ENCODE measurements around the gene SLX4IP.

GRCh38 chr20:10489853-10490252, 54.7 kb downstream of the SLX4IP start:
- no peak for TF ChIP-seq POLR2AphosphoS5 (IDR thresholded peaks at IDR 0.05; ENCODE audit: insufficient read depth, low read depth, low read length)
- no peak for TF ChIP-seq EZH2 (IDR thresholded peaks at IDR 0.05; ENCODE audit: borderline replicate concordance, low read depth, low read length, severe bottlenecking)
- TF ChIP-seq, protein P1, sequence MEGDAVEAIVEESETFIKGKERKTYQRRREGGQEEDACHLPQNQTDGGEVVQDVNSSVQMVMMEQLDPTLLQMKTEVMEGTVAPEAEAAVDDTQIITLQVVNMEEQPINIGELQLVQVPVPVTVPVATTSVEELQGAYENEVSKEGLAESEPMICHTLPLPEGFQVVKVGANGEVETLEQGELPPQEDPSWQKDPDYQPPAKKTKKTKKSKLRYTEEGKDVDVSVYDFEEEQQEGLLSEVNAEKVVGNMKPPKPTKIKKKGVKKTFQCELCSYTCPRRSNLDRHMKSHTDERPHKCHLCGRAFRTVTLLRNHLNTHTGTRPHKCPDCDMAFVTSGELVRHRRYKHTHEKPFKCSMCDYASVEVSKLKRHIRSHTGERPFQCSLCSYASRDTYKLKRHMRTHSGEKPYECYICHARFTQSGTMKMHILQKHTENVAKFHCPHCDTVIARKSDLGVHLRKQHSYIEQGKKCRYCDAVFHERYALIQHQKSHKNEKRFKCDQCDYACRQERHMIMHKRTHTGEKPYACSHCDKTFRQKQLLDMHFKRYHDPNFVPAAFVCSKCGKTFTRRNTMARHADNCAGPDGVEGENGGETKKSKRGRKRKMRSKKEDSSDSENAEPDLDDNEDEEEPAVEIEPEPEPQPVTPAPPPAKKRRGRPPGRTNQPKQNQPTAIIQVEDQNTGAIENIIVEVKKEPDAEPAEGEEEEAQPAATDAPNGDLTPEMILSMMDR (IDR thresholded peaks at IDR 0.05; ENCODE audit: extremely low read depth in 1 of 2, insufficient read depth in 1 of 2, low read depth in 1 of 2, low read length in 2 of 2): no peak
- no peak for TF ChIP-seq POLR2A (IDR thresholded peaks at IDR 0.05; ENCODE audit: low read depth, low read length)
